ENCODE results near the gene ZNF580.

GRCh38 chr19:55675661-55676354 is 35.0 kb downstream of the ZNF580 start:
- TF ChIP-seq POLR2A (IDR thresholded peaks at IDR 0.05), result no peak
- TF ChIP-seq, protein P1, sequence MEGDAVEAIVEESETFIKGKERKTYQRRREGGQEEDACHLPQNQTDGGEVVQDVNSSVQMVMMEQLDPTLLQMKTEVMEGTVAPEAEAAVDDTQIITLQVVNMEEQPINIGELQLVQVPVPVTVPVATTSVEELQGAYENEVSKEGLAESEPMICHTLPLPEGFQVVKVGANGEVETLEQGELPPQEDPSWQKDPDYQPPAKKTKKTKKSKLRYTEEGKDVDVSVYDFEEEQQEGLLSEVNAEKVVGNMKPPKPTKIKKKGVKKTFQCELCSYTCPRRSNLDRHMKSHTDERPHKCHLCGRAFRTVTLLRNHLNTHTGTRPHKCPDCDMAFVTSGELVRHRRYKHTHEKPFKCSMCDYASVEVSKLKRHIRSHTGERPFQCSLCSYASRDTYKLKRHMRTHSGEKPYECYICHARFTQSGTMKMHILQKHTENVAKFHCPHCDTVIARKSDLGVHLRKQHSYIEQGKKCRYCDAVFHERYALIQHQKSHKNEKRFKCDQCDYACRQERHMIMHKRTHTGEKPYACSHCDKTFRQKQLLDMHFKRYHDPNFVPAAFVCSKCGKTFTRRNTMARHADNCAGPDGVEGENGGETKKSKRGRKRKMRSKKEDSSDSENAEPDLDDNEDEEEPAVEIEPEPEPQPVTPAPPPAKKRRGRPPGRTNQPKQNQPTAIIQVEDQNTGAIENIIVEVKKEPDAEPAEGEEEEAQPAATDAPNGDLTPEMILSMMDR (IDR thresholded peaks at IDR 0.05), result no peak

Data from uterus (tissue), 2 donors.